Dendritic cell treated with granulocyte-macrophage colony-stimulating factor and Interleukin-4, amounts not matched to agents 40 ng/mL and 50 ng/mL, for 4 days (primary cell): Measurements from ENCODE around the gene CNBD2.
"Not testable (repeated sequence)": the region's sequence is repeated elsewhere in the genome, so short reads cannot be mapped to it uniquely, and the experiment has no call there.

Experiments
- H3K27ac Mint-ChIP-seq: one replicate; pipeline ENCODE4 v1.8.0; 2022; ENCODE audit warnings: mild to moderate bottlenecking, mixed read lengths
- H3K27me3 Mint-ChIP-seq: one replicate; pipeline ENCODE4 v1.8.0; 2022; ENCODE audit warnings: mild to moderate bottlenecking, mixed read lengths
- H3K36me3 Mint-ChIP-seq: one replicate; pipeline ENCODE4 v1.8.0; 2022; ENCODE audit warnings: low read depth, mixed read lengths
- H3K4me1 Mint-ChIP-seq: one replicate; pipeline ENCODE4 v1.8.0; 2022; ENCODE audit warnings: low read depth, mixed read lengths
- H3K4me3 Mint-ChIP-seq: one replicate; pipeline ENCODE4 v1.8.0; 2022; ENCODE audit warnings: mild to moderate bottlenecking, moderate library complexity, mixed read lengths
- H3K9me3 Mint-ChIP-seq: one replicate; pipeline ENCODE4 v1.8.0; 2022; ENCODE audit warnings: mixed read lengths
- intact Hi-C: fragments of 100-400 bp; cut with micrococcal nuclease; formaldehyde crosslinking; loops from one replicate; pipeline ENCODE4 v1.15.0; 2022

The CNBD2 gene

DNA sequence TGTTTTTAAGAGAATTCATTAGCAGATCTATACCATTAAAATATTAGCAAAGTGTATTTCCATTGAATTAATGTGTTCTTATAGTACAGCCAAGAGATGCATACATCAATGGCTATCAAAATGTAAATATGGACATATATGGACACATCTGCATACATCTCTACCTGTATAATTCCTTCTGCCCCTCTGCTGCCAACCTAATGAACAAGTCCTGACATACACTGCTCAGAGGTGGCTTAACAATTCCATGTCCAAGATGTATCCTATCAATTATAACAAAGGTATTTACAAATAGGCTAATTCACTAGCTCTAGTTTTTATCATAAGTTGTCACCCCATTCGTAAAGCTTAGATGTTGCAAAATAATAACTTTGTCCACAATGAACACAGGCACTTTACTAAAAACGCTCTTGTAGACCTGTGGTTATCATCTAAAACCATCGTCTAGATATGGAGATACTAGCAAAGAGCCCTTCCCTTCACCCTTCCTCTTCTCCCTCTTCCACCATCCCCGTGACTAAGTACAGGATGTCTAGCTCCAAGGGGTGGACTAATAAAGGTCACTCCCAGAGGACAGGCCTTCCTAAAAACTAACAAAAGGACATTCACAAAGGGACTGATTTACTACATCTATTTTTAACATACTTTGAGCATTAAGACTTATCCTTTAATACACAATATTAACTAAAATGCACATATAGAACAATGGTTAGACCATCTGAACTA, 77.8 kb downstream of the CNBD2 start:
- intact Hi-C loops: loop anchor here (10.0 kb wide), 1 partner anchor 51 kb away; no protein-coding TSS in a partner anchor
- H3K4me3 Mint-ChIP-seq, H3K9me3 Mint-ChIP-seq, H3K27ac Mint-ChIP-seq, H3K27me3 Mint-ChIP-seq: not testable (repeated sequence)
- Mint-ChIP-seq H3K4me1 (peaks cover 60% of the 10 kb centered on the region), H3K36me3 (peaks cover 61% of the 10 kb centered on the region)

DNA sequence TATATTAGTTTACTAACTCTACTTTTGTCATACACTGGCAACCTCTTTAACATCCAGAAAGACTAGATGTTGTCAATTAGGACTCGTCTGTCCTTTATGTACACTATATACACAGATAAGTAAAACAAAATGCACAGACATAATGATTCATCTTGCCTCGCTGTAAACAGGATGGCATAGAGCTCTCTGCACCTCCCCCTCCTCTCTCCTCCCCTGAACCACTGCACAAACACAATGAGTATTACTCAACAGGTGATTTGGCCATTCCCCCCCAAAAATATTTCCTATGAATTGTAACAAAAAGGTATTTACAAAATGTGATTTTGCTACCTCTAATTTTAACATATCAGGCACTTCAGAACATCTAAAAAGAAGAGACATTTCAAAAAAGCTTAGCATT, 81.0 kb downstream of the CNBD2 start:
- H3K36me3 Mint-ChIP-seq: peaks cover 51% of the 10 kb centered on the region
- H3K4me1 Mint-ChIP-seq: peaks cover 49% of the 10 kb centered on the region
- peak overlapping the region; percentile 81 for H3K4me3 Mint-ChIP-seq

DNA sequence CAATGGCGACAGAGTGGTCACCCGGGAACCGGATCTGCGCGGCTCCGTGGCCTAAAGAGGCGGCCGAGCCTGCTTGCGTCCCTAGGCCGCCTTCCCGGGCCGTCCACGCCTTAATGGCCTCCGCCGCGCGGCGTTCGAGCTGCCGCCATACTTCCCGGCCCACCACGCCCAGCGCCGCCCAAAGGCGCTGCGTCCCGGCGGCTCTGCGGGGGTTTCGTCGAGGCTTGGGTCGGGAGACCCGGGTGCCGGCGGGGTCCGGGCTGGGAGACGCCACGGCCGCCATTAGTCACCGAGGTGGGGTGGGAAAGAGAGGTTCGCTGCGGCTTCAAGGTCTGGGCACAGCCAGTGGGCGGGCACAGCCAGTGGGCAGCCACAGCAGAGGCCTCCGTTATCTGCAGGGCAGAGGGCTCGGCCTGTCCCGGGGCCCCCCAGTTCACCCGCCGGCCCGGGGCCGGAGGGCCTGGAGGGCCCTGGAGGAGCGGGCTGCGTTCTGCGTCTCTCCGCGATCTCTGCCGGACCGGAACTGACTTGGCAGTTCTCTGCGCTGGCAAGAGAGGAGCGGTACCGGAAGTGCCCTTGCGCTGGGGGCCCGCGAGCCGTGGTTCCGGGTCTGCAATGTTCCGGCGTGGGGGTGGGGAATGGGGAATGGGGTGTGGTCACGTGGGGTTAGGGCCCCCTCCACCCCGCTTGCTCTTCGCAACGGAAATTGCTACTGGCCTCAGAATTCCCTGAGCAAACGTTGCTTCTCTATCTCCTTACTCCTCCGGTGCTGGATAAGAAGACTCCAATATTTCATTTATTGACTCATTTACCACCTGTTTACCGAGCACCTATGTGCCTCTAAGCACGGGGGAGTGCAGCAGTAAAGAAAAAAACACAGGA, 82.3 kb downstream of the CNBD2 start:
- H3K4me1 Mint-ChIP-seq: peaks cover 39% of the 10 kb centered on the region
- peak overlapping the region; percentile 85 for H3K27ac Mint-ChIP-seq
- intact Hi-C loops: loop anchor here (2.0 kb wide), 1 partner anchor 48 kb away; no protein-coding TSS in a partner anchor
- H3K4me3 Mint-ChIP-seq: peak overlapping the region; percentile 81
- peaks cover 2% of the 10 kb centered on the region for H3K27me3 Mint-ChIP-seq
- H3K36me3 Mint-ChIP-seq: peaks cover 40% of the 10 kb centered on the region
- no peaks in the 10 kb centered on the region for H3K9me3 Mint-ChIP-seq

More for the DNA sequence above, 81.0 kb downstream of the CNBD2 start:
- not testable (repeated sequence) for H3K27me3 Mint-ChIP-seq, H3K9me3 Mint-ChIP-seq
- peak overlapping the region; percentile 85 for H3K27ac Mint-ChIP-seq
- intact Hi-C loops: loop anchor here (10.0 kb wide), 1 partner anchor 55 kb away; no protein-coding TSS in a partner anchor

DNA sequence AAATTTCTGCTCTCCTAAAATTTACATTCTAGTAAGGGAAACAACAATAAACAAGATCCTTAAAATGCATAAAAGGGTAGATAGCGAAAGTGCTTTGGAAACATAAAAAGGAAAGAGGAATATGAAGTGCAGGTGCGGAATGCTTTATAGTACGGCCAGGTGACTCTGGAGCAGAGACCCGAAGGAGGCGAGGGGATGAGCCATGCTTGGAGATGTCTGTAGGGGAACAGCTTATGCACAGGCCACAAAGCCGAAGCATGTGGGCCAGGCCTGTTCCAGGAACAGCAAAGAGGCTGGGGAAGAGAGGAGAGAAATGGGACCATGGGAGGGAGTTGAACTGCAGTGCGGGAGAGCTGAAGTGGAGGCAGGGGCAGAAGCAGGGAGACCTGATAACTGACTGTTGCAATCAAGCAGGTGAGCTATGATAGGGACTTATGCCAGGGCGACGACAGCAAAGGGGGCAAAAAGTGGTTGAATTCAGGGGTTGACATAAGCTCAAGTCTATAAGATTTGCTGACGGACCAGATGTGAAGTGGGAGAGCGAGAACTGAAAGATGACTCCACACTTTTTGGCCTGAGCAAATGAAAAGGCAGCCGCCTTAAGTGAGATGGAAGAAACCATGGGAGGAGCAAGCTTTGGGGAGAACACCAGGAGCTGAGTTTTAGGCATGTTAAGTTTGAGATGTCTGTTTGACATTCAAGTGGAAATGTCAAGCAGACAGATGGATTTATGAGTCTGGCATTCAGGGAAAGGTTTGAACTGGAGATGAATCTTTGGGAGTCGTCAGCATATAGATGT, 83.1 kb downstream of the CNBD2 start:
- Mint-ChIP-seq H3K27me3 (peaks cover 2% of the 10 kb centered on the region), H3K4me1 (peaks cover 35% of the 10 kb centered on the region), H3K9me3 (no peaks in the 10 kb centered on the region), H3K27ac (peak overlapping the region; percentile 85), H3K36me3 (peaks cover 35% of the 10 kb centered on the region), H3K4me3 (peak overlapping the region; percentile 81)
- intact Hi-C loops: loop anchor here (2.0 kb wide), 1 partner anchor 47 kb away; no protein-coding TSS in a partner anchor

DNA sequence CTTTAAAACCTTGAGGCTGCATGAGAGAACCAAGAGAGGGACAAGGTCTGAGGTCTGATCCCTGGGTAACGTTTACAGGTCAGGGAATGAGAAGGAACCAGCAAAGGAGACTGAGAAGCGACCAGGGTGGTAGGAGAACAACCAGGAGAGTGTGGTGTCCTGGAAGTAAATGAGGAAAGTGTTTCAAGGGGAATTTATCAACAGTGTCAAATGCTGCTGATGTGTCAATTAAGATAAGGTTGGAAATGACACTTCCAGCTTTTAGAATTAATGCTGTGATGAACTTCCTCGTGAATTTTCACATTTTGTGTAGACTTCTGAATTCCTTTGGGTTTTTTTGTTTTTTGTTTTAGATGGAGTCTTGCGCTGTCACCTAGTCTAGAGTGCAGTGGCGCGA, 83.7 kb downstream of the CNBD2 start:
- Mint-ChIP-seq H3K4me1 (peaks cover 29% of the 10 kb centered on the region), H3K4me3 (no peak overlapping the region), H3K36me3 (peaks cover 29% of the 10 kb centered on the region), H3K27ac (peak overlapping the region; percentile 85), H3K27me3 (peaks cover 2% of the 10 kb centered on the region), H3K9me3 (no peaks in the 10 kb centered on the region)
- intact Hi-C loops: no loop called here

DNA sequence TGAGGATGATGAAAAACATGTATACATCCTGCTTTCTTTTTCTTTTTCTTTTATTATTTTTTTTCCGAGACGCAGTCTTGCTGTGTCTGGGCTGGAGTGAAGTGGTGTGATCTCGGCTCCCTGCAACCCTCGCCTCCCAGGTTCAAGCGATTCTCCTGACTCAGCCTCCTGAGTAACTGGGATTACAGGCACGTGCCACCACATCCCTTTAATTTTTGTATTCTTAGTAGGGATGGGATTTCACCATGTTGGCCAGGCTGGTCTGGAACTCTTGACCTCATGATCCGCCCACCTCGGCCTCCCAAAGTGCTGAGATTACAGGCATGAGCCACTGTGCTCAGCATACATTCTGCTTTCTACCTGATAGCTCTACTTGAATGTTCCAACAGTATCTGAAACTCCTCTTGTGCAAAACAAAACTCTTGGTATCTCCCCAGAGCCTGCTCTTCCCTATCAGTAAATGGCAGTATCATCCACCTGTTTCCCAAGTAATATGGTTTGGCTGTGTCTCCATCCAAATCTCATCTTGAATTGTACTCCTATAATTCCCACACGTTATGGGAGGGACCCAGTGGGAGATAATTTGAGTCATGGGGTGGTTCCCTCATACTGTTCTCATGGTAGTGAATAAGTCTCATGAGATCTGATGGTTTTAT, 85.6 kb downstream of the CNBD2 start:
- H3K4me3 Mint-ChIP-seq, intact Hi-C loops, H3K27me3 Mint-ChIP-seq, H3K27ac Mint-ChIP-seq, H3K9me3 Mint-ChIP-seq: not testable (repeated sequence)
- Mint-ChIP-seq H3K4me1 (peaks cover 15% of the 10 kb centered on the region), H3K36me3 (peaks cover 11% of the 10 kb centered on the region)

- peaks cover 15% of the 10 kb centered on the region for H3K4me1 Mint-ChIP-seq
- H3K27me3 Mint-ChIP-seq: peaks cover 4% of the 10 kb centered on the region
- no peak overlapping the region for H3K4me3 Mint-ChIP-seq
- intact Hi-C loops: no loop called here
- no peak overlapping the region for H3K27ac Mint-ChIP-seq
- H3K36me3 Mint-ChIP-seq: peaks cover 3% of the 10 kb centered on the region
- H3K9me3 Mint-ChIP-seq: no peaks in the 10 kb centered on the region
Measured at GRCh38 chr20:36055145-36055544, 86.8 kb downstream of the CNBD2 start.

- H3K27ac Mint-ChIP-seq: no peak overlapping the region
- no peak overlapping the region for H3K4me3 Mint-ChIP-seq
- no peaks in the 10 kb centered on the region for H3K36me3 Mint-ChIP-seq
Measured at GRCh38 chr20:36060676-36061075, 92.3 kb downstream of the CNBD2 start.

DNA sequence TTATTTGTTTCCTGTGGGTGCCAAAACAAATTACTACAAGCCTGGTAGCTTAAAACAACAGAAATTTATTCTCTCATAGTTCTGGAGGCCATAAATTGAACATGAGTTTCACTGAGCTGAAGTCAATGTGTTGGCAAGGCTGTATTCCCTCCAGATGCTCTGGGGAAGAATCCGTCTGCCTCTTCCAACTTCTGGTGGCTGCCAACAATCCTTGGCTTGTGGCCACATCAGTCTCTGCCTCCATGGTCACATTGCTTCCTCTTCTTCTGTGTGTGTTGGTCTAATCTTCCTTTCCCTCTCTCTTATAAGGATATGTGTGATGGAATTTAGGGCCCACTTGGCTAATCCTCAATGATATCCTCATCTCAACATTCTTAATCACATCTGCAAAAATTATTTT, 93.4 kb downstream of the CNBD2 start:
- peaks cover 9% of the 10 kb centered on the region for H3K9me3 Mint-ChIP-seq
- no peak overlapping the region for H3K27ac Mint-ChIP-seq
- H3K4me1 Mint-ChIP-seq: peaks cover 11% of the 10 kb centered on the region
- H3K4me3 Mint-ChIP-seq: no peak overlapping the region
- intact Hi-C loops: no loop called here
- H3K36me3 Mint-ChIP-seq: no peaks in the 10 kb centered on the region
- H3K27me3 Mint-ChIP-seq: peaks cover 10% of the 10 kb centered on the region

More at GRCh38 chr20:36060676-36061075, 92.3 kb downstream of the CNBD2 start:
- intact Hi-C loops: no loop called here
- Mint-ChIP-seq H3K9me3 (peaks cover 9% of the 10 kb centered on the region), H3K4me1 (peaks cover 10% of the 10 kb centered on the region), H3K27me3 (peaks cover 9% of the 10 kb centered on the region)

DNA sequence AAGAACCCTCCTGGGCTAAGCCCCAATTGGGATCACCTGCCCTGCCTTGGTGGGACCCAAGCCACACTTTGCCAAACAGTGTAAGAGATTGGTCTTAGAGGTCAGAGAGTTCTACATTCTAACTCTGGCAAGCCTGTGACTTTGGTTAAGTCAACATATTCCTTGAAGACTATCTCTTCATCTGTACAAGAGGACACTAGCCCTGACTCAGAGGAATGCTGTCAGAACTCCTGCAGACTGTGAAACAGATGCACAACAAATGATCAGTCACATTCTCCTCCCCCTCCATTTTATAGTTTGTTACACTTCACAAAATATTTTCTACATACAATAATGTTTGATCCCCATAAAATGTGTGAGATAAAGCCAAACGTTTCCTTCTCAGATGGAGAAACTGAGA, 94.4 kb downstream of the CNBD2 start:
- H3K9me3 Mint-ChIP-seq: peaks cover 9% of the 10 kb centered on the region
- peaks cover 11% of the 10 kb centered on the region for H3K4me1 Mint-ChIP-seq
- intact Hi-C loops: no loop called here
- no peak overlapping the region for H3K4me3 Mint-ChIP-seq
- peaks cover 9% of the 10 kb centered on the region for H3K27me3 Mint-ChIP-seq
- no peaks in the 10 kb centered on the region for H3K36me3 Mint-ChIP-seq
- H3K27ac Mint-ChIP-seq: no peak overlapping the region

DNA sequence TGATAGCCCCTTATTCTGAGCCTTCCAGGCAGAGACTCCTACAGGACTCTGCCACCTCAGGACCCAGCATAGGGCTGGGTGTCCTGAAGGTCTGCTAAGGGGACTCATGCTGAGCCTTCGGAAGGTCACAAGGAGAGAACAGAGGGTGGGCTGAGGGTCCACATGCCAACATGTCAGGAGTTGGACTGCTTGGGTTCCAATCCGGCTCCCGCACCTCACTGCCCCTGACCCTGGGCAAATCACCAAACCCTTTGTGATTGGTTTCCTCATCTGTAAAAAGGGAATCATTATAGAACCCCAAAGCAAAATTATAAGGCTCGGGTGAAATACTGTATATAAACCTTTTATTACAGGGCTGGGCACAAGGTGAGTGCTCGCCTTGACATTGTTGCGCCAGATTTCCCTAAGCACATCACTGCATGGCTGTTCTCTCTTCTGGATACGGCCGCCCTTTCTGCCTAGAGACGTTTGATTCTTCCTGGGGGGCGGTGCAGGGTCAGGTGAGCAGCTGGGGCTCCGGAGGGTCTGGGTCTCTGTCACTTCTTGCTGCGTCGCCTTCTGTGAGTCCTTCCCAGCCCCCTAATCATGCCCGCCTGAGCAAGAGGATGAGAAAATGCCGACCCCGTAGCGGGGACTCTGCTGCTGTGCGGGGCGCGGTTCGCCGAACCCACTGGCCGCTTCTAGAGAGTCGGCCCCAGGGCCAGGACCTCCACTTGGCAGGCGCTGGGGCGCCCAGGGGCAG, 95.7 kb downstream of the CNBD2 start:
- peak overlapping the region; percentile 77 for H3K4me3 Mint-ChIP-seq
- H3K36me3 Mint-ChIP-seq: no peaks in the 10 kb centered on the region
- H3K27me3 Mint-ChIP-seq: peaks cover 9% of the 10 kb centered on the region
- H3K4me1 Mint-ChIP-seq: peaks cover 11% of the 10 kb centered on the region
- H3K27ac Mint-ChIP-seq: peak overlapping the region; percentile 85
- H3K9me3 Mint-ChIP-seq: peaks cover 9% of the 10 kb centered on the region
- intact Hi-C loops: no loop called here

GRCh38 chr20:36064658-36065426, 96.5 kb downstream of the CNBD2 start:
- no peaks in the 10 kb centered on the region for H3K36me3 Mint-ChIP-seq
- intact Hi-C loops: no loop called here

More at GRCh38 chr20:36064658-36065426, 96.5 kb downstream of the CNBD2 start:
- peaks cover 9% of the 10 kb centered on the region for H3K9me3 Mint-ChIP-seq
- H3K27me3 Mint-ChIP-seq: peaks cover 9% of the 10 kb centered on the region
- peaks cover 11% of the 10 kb centered on the region for H3K4me1 Mint-ChIP-seq
- peak overlapping the region; percentile 85 for H3K27ac Mint-ChIP-seq
- peak overlapping the region; percentile 77 for H3K4me3 Mint-ChIP-seq
